ENCODE data around the gene GALNT10.

DNA sequence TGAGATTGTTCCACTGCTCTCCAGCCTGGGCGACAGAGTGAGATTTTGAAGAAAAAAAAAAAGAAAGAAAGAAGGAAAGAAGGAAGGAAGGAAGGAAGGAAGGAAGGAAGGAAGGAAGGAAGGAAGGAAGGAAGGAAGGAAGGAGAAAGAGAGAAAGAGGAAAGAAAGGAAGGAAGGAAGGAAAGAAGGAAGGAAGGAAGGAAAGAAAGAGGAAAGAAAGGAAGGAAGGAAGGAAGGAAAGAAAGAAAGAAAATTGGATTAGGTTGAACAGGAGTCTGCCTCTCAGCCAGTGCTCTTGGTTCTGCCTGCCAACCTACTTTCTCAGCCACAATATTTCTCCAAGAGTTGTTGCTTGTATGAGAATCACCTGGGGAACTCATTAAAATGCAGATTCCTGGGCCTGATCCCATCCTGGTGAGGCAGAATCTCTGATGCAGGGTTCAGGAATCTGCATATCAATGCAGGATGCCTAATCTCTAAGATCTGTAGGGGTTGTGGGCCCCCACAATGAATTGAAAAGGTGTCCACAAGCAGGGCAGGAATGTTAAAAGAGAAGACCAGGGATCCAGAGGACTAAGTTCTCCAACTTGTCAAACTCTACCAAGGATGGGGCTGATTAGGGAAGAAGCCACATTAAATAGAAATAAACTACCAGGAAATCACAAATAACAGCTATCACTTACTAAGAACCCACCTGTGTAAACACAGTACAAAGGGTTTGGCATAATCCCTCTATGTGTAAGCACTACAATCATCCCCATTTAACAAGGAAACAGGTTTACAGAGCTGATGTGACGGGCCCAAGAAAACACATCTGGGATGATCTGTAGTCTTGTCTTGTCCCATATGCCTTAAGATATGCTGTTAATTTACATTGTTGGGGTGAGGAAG, 23.4 kb upstream of the GALNT10 start:
- TF ChIP-seq, protein P1, sequence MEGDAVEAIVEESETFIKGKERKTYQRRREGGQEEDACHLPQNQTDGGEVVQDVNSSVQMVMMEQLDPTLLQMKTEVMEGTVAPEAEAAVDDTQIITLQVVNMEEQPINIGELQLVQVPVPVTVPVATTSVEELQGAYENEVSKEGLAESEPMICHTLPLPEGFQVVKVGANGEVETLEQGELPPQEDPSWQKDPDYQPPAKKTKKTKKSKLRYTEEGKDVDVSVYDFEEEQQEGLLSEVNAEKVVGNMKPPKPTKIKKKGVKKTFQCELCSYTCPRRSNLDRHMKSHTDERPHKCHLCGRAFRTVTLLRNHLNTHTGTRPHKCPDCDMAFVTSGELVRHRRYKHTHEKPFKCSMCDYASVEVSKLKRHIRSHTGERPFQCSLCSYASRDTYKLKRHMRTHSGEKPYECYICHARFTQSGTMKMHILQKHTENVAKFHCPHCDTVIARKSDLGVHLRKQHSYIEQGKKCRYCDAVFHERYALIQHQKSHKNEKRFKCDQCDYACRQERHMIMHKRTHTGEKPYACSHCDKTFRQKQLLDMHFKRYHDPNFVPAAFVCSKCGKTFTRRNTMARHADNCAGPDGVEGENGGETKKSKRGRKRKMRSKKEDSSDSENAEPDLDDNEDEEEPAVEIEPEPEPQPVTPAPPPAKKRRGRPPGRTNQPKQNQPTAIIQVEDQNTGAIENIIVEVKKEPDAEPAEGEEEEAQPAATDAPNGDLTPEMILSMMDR (optimal IDR thresholded peaks at IDR 0.05 in 1 of 3, IDR thresholded peaks at IDR 0.05 in 1 of 3, conservative IDR thresholded peaks at IDR 0.05 in 1 of 3; ENCODE audit: extremely low read depth in 1 of 3, insufficient read depth in 2 of 3, low read length in 3 of 3): no peak
- TF ChIP-seq EZH2 (IDR thresholded peaks at IDR 0.05; ENCODE audit: low read length): no peak

Data from keratinocyte (primary cell).